NCI-H2107 (cell line): ENCODE measurements around the gene MTSS2.
"Not testable (repeated sequence)": the region's sequence is repeated elsewhere in the genome, so short reads cannot be mapped to it uniquely, and the experiment has no call there.

Experiments
- DNase-seq: peaks from one replicate; lab custom pipeline; 2025; lab: John Stamatoyannopoulos, UW

MTSS2 gene

DNA sequence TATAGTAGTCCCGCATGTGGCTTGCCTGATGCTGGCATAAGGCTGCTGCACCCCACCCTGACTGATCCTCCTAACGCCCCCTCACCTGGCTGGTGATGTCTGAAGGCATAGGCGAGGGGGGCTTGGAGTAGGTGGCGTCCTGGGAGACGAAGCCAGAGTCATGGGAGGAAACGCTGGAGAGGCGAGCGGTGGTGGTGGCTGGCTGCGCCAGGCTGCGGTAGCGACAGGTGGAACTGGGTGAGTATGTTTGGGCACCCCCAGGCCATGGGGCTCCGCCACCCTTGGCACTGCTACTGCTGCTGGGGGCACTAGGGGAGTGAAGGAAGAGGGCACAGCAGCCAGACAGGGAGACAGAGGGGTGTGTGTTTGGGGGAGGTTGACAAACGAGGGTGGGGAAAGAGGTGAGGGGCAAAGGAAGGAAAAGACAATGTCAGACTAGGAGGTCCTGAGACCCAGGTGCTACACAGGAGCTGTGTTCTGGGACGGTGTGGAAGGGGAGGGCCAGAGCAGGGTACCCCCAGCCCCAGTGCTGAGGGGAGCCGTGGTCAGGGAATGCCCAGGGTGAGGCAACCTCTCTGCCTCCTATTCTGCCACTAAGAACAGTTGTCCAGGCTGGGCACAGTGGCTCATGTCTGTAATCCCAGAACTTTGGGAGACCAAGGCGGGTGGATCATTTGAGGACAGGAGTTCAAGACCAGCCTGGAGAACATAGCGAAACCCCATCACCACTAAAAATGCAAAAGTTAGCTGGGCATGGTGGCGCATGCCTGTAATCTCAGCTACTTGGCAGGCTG lies 11.4 kb downstream of the MTSS2 start:
- DNase-seq: no peak

DNA sequence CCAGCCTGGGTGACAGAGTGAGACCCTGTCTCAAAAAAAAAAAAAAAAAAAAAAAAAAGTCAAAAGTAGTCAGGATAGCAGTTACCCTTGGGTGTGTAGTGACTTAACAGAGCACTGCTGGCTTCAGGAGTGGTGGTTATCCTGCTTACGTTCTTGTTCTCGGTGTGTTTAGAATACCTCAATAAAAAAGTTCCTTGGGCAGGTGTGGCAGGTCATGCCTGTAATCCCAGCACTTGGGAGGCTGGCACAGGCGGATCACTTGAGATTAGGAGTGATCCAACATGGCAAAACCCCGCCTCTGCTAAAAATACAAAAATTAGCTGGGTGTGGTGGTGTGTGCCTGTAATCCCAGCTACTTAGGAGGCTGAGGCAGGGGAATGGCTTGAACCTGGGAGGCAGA lies 14.9 kb downstream of the MTSS2 start:
- not testable (repeated sequence) for DNase-seq

DNA sequence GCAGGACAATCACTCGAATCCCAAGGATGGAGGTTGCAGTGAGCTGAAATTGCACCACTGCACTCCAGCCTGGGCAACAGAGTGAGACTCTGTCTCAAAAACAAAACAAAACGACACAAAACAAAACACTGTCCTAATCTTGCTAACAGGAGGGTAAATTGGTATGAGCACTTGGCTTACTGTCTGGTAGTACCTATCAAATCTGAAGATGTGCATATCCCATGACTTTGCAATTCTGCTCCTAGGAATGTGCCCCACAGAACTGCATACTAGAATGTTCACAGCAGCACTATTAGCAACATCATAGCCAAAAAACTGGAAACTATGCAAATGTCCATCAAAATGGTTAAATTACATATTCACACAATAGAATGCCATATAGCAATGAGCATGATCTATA lies 15.7 kb downstream of the MTSS2 start:
- DNase-seq: no peak

DNA sequence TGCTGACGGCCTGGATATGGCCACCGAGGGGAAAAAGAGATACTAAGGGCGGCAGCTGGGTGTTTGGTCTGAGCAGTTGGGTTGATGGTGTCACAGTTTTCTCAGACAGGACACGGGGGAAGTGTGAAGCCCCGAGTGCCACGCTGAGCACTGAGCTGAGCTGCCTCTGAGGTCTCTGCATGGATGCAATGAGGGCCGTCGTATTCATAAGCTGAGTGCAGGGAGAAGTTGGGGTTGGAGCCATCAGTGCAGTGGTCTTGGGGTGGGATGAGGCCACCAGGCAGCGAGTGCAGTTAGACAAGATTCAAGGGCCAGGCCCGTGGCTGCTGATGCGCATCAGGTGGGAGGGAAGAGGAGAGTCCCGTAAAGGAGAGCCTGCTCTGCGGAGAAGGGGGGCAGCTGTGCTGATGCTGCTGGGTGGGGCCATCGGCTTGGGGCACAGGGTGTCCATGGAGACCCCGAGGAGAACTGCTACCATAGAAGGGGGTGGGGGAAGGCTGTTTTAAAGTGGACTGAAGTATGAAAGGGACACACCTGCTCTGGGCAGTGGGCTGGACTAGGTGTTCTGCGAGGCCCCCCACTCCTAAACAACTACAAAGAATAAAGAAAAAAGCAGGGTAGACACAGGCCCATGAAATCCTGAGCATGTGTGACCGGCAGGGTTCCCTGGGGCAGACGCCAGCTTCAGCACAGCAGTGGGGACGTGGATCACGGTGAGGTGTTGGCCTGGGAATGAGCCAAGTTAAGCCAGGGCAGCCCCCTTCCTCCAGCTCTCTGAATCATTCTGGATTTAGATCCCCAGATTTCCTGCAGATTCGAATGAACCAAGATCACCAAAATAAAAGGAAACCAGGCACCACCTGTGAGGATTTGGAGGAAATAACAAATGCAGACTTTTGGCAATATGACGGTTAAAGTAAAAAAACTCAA lies 19.8 kb downstream of the MTSS2 start:
- DNase-seq: no peak

DNA sequence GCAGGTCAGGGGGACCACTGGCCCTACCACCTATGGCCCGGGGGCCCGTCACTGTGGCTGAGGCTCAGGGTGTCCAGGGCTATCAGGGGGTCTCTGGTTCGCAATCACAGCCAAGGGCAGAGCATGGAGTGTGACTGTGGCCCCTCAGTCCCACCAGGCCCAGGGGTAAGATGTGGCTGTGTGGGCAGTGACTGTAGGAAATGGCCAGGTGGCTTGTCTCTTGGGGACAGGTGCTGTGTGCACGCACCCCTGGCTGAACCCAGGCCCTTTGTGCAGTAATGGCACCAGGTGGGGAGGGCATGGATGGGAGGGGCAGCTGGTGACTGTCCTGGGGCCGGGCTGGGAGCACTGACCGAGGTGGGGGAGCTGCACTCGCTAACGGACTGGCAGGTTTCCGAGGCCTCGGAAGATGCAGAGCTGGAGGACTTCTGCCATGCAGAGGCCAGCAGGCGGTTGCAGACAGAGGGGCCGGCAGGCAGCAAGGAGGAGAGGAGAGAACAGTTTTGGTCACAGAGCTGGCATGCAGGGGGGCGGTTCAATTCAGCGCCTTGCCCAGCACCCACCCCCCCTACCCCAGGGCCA lies 20.6 kb downstream of the MTSS2 start:
- no peak for DNase-seq

DNA sequence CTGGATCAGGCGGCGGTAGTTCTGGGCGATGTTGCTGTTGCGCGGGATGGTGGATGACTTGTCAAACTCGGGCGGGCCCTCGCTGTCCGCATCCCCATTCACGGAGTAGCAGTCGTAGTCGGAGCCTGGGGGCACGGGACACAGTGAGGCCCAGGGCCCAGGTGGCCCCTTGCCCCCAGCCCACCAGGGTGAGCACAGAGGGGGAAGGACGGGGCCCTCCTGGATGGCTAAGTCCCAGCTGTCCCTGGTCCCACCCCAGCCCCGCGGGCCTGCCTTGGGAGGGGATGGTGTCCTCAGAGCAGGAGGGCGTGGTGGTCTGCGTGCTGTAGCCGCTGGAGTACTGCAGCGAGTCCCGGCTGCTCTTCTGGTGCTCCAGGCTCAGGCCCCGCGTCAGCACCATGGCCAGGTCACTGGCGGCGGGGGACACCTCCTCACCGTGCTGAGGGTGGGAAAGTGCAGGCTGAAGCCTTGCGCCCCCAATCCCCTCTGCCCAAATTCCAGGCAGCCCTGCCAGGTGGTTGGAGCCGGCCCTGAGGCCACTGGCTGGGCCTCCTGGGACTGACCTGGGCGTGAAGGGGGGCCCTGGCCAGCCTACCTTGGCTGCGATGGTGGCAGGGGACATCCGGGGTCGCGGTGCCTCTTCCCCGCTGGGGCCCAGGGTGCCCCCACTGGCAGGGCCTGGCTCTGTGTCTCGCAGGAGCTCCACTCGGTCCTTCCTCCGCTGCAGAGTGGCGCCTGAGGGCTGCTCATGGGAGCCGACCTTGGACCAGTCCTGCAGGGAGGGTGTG lies 21.3 kb downstream of the MTSS2 start:
- no peak for DNase-seq

DNA sequence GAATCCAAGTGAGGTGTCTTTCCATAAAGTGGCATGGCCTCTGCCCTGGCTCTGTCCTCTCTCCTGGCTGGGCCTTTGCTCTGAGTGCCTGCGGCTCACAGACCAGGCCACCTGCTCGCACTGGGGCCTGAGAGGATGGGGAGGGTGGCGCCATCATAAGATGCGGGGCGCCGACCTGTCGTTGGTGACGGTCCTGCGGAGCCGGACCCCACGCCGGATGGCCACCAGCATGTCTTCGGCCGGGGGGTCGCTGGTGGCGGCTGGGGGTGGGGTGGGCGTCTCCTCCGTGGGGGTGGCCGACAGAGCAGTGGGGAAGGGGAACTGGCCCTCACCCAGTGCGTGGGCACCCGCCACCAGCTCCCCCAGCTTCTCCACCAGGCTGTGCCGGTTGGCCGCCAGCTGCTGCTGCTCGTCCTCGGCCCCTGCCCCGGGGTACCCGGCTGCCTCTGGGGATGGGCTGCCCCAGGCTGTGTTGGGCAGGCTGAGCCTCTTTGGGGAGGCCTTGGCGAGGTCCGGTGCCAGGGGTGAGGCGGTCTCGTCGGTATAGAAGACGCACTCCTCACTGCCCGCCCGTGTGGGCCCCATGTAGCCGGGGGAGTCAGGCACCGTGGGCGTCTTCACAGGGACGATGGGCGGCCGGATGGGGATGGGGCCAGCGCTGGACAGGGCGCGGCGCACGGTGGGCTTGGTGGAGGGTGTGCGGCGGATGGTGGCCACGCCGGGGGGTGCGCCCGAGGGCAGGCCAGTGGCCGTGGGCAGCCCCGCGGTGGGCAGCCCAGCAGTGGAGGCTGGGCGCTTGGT lies 22.1 kb downstream of the MTSS2 start:
- DNase-seq: no peak

DNA sequence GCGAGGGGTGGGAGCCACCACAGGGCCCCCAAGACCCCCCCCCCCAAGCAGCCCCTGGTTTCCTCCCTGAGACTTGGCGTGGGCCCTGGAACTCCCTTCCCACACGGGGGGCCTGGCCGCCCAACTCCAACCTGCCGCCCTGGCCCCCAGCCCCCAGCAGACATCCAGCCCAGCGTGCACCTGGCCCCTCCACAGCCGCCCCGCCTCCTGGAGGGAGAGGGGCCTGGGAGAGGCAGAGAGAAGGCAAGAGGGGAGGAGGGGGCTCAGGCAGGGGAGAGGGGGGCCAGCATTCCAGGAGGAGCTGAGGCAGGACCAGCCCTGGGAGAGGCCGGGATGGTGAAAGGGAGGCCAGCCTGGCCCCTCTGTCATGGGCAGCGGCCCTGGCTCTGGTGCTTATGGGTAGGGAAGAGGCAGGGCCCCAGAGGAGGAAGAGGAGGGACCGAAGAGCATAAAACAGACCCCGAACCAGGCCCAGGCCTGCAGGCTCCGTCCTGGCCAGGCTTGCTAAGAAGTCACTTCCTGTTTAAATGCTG lies 22.8 kb downstream of the MTSS2 start:
- no peak for DNase-seq

DNA sequence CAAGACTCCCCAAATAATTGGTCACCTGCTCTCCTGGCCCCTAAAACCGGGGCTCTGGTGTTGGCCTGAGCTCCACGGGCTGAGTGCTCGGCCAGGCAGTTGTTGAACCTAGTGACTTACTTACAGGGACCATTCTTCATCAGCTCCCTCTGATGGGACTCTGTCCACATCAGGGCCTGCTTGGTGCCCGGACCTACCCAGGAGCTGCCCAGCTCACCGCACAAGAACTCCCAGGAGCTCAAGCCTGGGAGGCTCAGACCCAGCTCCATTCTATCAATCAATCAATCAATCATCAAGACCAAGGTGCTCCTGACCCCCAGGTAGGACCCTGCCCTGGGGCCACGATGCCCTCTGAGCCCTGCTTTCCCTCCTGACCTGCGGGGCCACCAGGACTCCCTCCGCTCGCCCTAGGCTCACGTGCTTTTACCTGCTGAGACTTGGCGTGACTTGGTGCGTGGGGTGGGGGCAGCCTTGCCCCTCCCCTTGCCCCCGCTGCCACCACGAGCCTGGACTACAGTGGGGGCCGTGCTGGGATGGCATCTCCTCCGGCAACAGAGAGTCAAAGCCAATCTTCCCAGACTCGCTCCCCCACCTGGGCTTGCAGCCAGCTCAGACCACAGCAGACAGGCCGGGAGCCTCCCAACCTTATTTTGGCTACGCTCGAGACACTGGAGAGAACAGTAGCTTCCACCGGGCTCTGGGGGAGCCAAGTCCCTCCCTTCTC lies 23.8 kb downstream of the MTSS2 start:
- DNase-seq: no peak

DNA sequence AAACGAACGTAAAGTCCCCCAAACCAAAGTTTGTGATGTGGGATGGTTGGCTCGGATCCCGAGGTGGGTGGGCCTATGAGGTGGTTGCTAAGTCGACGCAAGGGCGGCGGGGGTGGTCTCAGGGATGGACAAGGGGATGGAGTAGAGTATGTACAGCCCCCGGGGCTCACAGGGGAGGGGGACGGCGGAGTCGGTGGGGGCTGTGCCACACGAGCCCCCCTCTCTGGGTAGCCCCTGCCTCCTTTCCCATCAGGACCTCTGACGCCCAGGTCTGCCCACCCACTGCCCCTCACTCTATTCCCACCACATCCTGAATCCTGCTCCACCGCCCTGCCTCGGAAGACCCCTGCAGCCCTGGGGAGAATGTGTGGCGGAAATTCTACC lies 24.3 kb downstream of the MTSS2 start:
- DNase-seq: no peak

DNA sequence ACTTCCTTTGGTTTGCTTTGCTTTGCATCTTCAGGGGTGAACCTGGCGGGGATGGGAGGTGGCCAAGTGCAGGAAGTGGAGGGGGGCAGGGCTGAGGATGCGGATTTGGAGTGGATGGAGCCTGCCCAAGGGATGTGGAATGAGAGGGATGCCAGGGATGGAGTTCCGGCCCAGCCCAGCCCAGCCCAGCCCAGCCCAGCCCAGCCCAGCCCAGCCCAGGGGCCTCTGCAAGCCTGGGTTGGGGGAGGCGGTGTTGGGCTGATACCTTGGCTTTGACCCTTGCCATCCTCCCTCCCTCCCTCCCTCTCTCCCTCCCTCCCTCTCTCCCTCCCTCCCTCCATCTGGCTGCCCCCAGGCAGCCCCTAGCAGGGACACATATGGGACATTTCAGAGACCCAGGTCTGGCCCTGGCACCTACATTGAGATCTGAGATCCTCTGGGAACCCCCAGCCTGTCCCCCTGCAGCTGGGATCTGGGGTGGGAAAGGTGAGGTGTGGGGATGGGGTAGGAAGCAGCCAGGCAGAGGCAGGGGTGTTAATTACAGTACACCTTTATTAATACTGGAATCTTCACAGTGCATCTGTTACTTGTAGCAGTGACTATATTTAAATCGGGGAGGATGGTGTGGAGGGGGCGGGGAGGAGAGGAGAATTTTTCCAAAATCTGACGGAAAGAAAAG lies 25.0 kb downstream of the MTSS2 start:
- DNase-seq: no peak

DNA sequence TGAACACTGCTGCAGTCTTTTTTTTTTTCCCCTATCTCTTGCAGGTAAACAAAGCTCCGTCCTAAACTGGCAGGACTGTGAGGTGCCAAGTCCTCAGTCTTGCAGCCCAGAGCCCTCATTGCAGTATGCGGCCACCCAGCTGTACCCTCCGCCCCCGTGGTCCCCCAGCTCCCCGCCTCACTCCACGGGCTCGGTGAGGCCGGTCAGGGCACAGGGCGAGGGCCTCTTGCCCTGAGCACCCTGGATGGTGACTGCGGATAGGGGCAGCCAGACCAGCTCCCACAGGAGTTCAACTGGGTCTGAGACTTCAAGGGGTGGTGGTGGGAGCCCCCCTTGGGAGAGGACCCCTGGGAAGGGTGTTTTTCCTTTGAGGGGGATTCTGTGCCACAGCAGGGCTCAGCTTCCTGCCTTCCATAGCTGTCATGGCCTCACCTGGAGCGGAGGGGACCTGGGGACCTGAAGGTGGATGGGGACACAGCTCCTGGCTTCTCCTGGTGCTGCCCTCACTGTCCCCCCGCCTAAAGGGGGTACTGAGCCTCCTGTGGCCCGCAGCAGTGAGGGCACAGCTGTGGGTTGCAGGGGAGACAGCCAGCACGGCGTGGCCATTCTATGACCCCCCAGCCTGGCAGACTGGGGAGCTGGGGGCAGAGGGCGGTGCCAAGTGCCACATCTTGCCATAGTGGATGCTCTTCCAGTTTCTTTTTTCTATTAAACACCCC lies 25.7 kb downstream of the MTSS2 start:
- no peak for DNase-seq

DNA sequence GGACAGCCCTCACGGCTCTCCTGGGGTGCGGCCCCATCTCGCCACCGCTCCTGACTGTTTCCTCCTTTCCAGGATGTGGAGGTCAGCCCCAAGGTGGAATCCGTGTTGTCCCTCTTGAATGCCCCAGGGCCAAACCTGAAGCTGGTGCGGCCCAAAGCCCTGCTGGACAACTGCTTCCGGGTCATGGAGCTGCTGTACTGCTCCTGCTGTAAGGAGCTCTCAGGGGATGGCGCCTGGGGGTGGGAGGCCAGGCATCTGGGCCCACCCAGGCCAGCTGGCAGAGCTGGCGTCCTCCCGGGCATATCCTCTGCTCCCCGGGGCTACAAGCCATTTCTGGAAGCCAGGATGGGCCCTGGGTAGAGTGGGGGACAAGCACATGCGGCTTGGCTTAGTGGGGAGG lies 26.3 kb downstream of the MTSS2 start:
- DNase-seq: no peak

DNA sequence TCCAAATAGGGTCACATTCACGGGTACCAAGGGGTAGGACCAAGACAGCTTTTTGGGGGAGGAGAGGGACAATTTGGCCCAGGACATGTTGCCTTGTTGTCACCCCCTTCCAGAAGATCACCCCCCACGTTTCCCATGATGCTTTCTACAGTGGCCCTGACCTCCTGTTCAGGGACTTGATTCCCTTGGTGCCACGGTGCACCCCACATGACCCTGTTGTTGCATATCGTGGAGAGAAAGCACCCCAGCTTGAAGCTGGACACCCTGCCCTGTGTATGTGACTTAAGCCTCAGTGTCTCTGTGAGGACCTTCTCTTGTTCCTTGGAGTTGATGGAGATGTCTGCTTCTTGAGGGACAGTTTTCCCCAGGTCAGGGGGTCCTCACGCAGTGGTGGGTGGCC lies 26.9 kb downstream of the MTSS2 start:
- no peak for DNase-seq

DNA sequence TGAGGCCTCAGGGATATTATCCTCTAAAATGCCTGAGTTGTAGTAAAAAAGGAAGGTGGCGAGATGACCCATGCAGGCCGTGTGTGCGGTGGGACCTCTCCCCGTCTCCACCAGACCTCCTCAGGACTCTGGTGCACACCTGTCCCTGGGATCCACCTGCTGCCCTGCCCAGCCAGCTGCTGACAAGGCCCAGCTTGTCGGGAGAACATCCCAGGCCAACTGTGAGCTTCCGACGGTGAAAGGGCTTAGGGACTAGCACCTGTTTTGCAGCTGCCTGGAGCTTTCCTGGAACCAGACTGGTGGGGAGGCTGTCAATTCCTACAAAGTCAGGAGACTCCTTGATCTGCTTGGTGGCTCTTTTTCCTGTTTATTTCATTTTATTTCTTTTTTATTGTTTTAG lies 27.9 kb downstream of the MTSS2 start:
- no peak for DNase-seq

DNA sequence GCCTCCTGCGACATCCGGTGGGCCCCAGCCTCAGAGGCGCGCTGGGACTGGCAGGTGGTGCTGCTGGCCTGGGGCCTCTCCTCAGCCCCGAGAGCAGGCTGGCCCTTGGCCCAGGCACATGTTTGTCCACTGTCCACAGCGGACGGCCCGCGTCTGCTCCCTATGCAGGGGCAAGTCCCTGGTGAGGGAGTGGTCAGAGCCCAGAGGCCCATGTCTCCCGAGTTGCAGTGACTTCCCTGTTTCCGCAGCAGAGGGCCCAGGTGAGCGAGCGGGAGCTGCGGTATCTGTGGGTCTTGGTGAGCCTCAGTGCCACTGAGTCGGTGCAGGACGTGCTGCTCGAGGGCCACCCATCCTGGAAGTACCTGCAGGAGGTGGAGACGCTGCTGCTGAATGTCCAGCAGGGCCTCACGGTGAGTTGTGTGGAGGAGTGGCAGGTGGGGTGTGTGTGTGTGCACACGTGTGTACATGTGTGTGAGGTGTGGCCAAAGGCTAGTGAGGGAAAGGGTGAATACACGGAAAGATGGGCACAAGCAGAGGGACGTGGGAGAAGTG lies 29.1 kb downstream of the MTSS2 start:
- DNase-seq: no peak

DNA sequence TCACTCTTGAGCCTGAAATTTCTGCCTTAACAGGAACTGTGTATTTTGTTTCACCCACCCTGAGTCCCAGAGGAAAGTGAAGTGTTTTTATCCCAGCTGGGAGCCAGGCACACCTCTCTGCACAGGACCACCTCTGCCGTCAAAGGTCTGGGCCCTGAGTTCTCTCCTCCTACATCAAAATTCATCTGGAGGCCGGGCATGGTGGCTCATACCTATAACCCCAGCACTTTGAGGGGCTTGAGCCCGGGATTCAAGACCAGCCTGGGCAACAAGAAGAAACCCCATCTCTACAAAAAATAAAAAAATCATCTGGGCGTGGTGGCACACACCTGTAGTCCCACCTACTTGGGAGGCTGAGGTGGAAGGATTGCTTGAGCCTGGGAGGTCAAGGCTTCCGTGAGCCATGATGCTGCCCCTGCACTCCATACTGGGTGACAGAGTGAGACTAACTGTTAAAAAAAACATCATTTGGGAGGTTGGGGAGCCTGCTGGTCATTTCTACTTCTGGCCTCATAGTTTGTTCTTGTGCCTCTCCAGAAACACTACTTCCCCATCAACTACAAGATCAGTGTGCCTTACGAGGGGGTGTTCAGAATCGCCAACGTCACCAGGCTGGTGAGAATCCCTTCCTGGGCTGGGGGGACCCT lies 29.7 kb downstream of the MTSS2 start:
- DNase-seq: no peak
